Activated CD4-positive, alpha-beta T cell treated with anti-CD3 and anti-CD28 coated beads, Interleukin-2, Interleukin-6, amounts not matched to agents 100 ng/mL and 50 ng/mL, durations not matched to agents 16 hours and 8 hours (primary cell): ENCODE data around the gene APBA2.

Source experiments
- DNase-seq: peaks from one replicate; pipeline ENCODE4 v3.0.0-alpha.2; 2020

The APBA2 gene

DNA sequence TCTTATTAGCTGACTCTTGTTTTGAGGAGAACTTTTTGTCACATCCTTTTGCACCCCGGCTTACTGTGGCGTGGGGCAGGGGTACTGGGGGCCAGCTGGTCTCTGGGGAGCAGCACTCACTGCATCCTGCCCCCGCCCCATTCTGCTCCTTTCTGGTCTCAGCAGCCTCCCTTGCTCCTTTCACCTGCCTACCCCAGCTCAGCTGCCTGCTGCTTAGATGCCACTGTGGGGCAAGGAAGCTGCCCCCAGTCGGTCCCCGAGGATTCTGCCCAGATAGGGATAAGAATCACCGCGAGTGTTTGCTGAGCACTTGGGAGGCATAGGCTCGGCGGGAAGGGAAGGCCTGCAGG, 32.0 kb downstream of the APBA2 start:
- DNase-seq = no peak

DNA sequence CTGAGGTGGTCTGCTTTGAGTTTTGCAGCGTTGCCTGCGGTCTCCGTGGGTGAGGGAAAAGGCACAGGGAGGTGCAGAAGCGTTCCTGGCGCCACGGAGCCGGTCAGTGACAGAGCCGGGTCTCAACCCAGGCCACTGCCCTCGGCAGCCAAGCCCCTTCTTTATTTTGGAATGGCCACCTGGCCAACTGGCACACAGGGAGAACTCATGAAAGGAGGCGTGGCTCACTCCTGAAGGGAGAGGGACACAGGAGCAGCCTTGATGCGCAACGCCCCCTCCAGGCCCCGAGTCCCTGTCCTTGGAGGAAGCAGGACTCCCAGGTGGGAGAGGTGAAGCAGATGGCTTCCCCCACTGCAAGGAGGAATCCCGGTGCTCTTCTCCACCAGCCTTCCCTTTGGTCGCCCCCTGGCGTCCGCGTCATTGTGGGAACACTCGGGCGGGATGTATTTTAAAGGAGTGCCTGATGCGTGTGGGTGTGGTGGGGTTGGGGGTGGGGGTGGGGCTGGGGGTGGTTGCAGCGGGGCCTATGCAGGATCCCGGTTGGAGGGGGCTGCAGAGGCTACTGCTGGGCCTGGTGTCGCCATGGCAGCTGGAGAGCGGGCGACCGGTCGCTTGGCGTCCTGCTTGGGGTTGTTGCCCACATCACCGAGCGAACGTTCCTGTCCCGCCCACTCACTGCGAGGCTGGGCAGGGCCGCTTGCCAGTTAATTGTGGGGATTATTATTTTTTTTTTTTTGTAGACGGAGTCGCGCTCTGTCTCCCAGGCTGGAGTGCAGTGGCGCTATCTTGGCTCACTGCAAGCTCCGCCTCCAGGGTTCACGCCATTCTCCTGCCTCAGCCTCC, 32.6 kb downstream of the APBA2 start:
- no peak for DNase-seq

DNA sequence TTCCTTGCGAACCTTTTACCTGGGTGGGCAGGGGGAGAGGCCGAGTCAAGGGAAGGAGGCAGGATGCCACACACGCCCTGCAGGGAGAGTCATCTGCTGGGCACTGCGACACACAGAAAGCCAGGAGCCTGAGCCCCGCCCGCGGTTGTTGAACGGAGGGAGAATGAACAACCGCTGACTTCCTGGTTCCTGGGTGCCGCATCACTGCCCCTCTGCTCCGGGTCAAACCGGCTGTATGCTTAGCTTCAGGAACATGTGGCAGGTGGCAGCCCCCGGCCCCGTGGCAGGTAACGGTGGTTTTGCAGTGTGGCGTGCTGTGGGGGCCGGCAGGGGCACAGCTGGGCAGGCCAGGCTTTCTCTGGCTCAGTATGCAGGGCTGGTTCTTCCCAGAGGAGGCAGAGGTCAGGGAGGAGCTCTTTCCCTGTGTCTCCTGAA, 33.4 kb downstream of the APBA2 start:
- peak; percentile 12 for DNase-seq

DNA sequence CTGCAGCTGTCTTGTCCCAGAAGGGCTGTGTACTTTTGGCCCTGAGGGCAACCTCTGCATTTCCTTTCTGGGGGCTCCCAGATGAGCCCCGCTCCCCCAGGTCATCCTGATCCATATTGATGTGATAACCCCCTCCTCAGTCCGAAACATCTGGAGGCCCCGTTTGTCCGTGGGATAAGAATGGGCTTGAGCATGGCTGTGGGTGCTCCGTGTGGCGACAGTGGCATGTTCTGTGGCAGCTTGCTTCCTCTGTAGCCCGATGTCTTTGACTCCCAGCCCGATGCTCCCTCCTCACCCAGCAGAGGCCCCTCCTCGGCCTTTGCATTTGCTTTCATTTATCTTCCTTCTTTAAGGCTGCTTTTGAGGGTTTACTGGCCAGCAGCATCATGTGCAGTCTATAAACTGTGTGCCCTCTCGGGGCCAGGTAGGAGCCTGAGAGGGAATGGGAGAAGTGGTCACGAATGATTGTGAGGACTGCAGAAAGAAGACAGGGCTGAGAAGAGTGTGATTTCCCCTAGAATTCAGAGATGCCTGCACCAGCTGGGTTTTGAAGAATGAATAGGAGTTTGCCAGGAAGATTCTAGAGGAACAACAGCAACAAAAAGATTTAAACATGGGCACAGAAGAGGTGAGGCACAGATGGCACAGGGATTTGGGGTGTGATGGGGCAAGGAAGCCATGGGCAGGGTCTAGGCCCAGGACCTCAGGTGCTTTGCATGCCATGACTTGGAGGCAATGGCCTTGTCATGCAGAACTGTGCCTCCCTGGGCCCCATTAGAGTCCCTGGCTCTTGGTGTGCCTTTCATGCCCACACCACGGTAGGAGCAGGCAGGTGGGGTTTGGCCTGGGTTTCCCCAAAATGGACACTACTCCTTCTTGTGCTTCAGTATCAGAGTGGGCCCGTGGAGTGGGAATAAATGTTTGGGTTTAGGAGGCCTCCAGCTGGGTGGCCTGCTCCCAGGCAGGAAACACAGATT, 34.2 kb downstream of the APBA2 start:
- DNase-seq = no peak

DNA sequence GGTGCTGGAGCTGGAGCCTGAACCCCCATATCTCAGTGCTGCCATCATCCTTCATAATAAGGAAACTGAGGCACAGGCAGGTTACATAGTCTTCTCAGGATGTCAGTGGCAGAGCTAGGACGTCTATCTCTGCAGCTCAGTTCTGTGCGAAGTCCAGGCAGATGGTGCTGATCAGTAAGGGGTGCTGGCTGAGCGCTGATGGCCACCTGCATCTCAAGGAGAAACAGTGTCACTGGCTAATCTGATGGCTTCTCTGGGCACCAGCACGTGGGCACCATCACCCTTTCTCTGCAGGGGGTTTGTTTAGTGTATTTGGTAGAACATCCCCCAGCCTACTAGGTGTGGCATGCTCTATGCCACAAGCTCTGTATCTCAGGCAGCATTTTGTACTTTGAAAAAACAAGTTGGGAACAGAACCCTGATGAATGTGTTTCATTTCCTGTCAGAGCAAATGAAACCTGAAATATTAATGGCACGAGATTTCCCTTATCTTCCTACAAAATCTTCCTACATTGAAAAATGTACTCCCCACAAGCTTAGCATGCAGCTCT, 35.1 kb downstream of the APBA2 start:
- DNase-seq = no peak

DNA sequence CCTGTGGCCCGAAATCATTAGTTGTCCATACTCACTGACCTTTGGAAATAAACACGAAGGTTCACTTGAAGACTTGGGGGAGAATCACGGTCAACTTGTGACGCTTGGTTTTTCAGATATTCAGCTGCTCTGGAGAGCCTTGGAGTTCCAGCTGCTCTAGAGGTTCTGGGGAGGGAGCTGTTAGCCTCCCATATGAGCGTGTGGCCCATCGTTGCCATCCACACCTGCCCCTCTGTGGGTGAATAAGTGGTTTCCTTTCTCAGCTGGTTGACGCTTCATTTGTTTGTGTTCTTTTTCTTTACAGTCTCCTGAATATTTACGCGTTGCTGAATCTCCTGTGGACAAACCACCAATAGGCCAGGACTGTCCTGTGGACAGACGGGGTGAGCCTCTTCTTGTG, 35.6 kb downstream of the APBA2 start:
- no peak for DNase-seq

DNA sequence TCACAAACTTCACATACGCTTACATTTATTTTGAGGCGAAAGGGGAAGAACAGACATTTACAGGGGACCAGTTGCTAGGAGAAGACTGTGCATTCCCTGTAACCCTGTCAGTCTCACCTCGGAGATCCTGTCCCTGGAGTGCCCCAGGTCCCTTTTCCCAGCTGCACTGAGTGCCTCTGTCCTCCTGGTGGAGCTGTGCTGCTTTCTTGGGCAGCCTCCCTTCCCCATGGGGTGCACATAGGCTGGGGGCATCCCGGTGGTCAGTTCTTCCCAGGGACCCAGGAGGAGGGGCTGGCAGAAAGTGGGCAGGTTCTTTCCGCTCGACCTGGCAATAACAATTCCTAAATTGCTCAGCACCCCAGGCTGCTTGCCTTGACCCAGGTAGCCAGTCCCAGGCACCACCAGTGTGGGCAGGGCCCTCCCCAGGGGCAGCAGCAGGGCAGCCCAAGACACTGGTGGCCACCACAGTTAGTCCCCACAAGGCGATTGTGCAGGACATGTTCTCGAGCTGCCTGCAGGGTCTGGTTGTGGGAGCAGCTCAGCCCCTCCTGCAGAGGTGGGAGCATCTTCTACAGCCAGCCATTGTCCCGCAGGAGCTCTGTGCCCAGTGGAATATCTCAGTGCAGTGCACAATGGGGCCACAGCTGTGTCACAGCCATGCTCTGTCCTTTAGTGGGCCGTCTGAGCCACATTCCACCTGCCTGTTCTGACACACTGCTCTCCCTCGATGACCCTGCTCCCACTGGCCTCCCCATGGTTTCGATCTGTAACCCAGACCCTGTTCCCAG, 36.3 kb downstream of the APBA2 start:
- DNase-seq = no peak

DNA sequence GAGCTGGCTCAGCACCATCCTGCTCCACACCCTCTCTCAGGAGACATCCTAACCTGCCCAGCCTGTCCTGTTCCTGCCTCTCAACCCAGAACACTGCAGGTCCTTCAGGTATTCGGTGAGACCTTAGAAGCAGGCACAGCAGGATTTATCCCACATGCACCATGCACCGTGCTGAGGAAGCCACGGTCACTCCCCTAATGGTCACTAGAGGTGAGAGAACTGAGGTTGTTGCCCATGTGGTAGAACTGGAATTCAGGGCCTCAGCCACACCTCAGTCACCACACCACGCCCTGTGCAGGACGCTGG, 36.9 kb downstream of the APBA2 start:
- no peak for DNase-seq

DNA sequence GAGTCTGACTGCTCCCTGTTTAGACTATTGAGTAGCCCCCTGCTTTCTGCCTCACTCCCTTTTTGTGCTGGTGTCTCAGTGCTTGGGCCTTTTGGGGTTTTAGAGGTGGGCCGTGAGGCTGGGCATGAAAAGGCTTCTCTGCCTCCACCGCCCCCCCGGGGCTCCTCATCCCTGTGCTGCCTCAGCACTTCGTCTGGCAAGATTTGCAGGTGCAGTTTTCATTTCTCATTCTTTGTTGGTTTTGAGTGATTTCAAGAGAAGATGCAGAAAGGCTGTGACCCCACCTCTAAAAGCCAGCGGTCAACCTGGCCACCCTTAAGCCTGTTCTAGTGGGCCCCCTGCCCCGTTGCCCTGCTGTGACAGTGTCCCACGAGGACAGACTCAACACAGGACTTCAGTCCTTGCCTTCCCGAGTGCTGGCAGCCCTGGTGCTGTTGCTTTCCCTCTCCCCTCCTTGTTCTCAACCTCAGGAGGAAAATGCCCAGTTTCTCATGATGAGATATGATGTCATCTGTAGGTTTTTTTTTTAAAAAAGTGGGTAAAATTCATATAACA, 38.0 kb downstream of the APBA2 start:
- no peak for DNase-seq

DNA sequence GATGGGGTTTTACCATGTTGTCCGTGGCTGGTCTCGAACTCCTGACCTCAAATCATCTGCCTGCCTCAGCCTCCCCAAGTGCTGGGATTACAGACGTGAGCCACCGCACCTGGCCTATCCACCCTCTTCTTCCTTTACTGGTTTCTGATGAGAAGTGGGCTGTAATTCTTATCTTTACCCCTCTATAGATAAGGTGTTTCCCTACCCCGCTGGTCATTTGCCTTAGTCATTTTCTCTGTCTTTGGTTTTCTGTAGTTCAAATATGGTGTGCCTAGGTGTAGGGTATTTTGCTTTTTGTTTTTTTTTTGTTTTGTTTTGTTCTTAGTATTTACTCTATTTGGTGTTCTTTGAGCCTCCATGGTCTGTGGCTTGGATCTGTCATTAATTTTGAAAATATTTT, 41.3 kb downstream of the APBA2 start:
- DNase-seq = no peak

DNA sequence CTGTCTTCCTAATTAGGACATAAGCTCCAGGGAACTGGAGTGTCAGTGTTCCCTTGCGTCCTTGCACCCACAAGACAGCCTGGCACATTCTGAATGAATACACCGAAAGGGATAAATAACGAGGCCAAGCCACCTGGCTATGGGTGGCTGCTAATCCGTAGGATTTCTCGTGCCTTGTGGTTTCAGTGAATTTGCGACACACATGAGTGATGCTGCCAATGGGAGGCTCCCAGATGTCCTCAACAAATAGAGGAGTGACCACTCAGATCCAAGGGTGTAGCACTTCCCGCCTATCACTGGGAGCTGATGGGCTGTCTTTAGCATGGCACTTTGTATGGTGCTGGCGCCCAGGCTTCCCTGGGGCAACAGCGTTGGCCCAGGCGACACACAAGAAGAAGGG, 43.4 kb downstream of the APBA2 start:
- DNase-seq = no peak

DNA sequence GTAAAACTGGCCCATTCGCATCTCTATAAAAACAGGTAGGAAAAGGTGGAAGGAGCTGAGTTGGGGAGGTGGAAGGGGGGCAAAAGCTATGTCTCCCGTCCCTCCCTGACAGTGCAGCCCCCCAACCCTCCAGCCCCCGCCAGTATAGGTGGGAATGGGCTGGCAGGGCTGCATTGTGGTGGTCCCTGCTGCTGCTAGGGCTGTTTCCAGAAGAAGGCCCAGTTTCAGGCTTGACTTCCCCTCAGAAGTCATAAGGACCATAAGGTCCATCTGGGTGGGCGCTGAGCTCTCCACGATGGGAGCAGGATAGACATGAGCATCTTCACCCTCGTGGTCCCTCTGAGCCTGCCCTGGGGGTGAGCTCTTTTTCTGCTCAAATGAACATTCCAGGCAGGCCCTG, 44.2 kb downstream of the APBA2 start:
- no peak for DNase-seq

DNA sequence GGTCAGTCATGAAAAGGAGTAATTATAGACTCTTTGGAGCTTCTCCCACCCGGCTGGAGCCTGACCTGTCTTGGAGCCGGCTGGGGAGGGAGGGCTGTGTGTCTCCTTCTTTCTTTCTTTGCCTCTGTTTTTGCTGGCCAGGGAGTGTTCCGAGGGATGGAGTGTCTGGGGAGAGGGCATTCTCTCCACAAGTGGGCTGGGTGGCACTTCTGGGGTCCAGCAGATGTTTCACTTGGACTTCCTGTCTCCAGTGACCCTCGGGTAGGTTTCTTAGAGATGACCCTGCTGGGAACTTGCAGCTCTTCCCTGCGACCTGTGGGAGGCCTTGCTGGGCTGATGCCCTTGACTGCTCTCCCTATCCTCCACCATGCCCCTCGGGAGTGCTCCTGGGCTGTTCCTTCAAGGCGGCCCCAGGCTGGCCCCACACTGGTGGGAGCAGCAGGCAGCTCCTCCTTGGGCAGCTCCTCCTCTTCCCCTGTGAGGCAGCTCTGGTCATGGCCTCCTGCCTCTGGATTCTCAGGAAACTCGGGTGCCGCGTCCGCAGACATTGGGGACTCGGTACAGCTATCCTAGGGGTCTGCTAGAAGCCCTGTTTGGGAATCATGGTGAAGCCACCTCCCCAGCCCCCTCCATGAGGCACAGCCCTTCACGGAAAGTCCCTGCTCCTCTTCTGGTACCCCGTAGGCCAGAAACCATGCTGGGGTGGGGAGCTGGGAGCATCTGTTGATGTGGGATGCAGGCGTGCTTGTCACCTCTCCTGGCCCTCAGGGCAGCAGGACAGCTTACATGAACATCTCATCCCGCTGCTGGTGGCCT, 44.9 kb downstream of the APBA2 start:
- no peak for DNase-seq

DNA sequence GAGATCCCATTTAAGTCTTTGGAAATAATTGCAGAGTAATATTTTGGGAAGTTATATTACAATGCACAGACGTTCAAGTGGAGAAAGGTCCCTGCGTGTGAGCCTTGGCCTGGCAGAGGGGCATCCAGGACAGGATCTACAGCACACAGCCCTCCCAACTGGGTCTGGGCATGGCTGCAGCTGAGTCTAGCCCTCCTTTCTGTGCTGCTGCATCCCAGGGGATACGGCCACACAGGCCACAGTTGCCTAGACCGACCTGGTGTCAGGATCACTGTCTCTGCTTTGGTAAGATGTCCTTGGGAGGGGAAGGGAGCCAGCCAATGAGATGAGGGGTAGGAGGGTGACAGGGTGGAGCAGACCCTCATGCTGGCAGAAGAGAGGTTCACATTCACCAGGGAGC, 46.1 kb downstream of the APBA2 start:
- DNase-seq = no peak

DNA sequence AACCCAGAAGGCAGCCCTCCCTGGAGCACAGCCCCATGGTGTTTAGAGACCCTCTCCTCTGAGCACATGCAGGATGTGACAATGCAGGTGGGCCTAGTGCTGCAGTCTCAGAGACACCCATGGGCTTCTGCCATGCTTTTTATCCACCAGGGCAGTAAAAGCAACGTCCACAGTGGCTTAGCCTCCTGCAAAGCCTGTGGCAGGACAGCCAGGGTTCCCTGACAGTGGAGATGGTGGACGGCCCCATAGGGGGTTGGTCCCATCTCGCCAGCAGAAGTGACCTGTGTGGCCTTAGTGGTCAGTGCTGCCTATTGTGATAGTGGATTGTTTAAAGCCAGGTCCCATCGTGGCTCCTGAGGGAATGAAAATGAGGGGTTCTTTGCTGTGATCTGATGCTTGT, 46.6 kb downstream of the APBA2 start:
- no peak for DNase-seq

DNA sequence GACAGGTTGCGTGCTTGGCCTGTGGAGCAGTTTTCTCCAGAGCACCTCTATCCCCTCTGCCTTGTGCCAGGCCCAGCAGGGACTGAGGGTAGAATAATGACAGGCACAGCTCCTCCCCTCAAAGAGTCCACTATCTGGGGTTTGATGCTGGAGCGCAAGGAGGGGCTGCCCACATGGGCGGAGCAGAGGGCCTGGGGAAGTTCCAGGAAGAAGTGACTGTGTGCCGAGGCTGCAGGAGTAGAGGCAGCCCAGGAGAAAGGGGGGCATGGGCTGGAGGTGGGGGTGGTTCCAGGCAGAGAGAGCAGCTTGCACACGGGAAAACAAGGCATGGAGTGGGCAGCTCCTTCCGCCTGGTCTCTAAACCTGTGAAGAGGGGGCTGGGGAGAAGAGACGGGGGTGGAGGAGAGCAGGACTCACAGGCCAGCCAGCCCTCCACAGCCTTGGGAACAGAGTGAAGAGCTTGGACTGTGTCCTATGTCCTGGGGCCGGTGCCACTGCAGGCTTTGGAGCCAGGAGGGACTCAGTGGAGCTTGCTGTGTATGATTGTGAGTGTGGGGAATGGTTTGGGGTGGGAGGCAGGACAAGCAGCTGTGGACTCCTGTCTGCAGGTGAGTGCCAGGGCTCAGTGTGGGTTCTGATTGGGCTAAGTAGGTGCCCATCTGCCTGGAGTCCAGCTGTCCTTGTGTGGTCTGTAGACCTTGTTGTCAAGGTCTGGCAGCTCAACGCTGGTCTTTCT, 48.1 kb downstream of the APBA2 start:
- no peak for DNase-seq

DNA sequence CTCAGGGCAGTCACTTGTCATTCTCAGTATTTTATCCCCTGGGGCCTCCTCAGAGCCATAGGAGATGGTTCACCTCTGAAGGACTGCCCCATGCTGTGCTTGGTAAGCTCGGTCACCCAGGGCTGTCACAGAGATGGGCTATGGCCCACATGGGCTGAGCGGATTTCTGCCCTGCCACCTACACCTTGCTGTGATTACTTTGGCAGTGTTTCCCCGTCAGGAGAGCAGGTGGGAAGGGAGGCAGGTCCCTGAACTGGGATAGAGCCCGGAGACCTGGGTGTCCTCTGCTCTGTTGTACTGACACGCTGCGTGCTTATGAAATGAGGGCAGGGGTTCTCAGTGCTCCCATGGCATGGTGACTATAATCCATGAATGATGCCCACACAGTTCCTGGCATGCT, 48.9 kb downstream of the APBA2 start:
- no peak for DNase-seq

DNA sequence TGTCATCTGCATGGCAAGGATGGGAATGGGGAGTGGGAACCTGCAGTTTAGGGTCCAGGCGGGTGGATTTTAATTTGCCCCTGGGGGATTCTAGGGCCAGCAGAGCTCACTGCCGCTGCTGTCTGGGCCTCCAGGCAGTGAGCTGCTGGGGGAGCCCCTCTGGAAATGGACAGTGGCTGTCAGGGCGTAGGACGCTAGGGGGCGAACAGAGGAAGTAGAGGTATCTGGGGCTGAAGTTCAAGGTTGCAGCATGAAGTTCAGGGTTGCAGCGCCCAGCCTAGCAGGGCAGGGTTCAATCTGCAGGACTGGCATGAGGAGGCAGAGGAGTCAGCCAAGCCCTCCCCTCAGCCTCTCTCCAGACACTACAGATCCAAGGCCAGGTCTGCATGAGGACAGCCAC, 49.5 kb downstream of the APBA2 start:
- DNase-seq = peak; percentile 43

DNA sequence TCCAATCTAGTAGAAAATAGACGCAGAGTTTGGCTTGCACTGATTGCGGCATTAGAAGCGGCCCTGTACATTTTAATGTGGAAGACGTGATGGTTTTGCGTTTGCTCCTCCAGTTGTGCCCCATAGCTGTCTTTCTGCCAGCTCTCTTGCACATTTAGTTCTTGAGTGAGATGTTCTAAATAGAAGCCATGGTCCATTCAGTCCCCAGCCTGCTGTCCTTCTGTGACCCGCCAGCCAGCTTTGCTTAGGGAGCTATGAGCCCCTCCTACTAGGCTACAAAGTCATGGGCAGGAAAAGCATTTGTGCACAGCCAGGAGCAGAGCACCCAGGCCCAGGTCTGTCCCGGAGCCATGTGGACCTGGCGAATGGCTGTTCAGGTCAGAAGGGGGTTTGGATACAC, 50.3 kb downstream of the APBA2 start:
- no peak for DNase-seq

DNA sequence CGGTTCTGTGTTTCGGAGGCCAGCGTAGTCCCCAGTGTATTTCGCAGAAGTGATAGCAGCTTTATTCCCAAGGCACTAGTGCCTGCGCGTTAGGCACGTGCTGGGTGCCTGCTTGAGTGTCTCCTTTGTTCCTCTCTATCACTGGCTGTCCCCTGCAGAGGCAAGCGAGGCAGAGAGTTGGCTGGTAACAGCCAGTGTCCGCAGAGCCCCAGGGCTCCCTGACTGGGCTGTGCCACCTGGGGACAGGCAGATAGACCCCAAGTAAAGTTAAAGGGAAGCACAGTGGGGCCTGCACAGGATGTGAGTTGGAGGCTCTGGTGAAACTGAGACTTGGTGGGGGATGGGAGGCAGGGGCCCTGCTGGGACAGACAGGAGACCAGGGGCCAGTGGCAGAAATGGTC, 50.7 kb downstream of the APBA2 start:
- DNase-seq = no peak

DNA sequence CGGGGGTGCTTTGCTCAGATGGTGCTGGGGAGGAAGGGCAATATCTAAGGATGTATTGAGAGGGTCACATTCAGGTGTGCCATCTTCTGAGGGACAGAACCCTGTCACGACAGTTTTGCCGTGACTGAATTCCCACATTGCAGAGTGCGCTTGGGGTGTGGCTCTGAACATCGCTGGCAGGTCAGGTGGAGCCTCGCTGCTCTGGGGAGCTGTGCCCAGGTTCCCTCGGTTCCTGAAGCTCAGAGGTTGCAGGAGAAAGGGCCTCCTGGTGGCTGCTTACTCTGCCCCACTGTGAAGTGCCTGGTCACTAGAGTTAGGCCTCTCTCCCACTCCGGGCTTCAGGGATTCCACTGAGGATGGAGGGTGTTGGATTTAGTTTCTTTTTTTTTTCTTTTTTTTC, 51.5 kb downstream of the APBA2 start:
- DNase-seq = no peak
